HepG2 (cell line): ENCODE measurements around the gene DHX36. TPM values are rescaled to one million over a fixed set of nuclear protein-coding genes. Genes with fewer than 3 reads are reported as not detected.

Experiments used
- BORCS8-MEF2B ChIP-seq: sonication (generic); formaldehyde crosslinking; IDR thresholded peaks from 2 replicates; pipeline ENCODE4 v1.8.0; 2022; ENCODE audit warnings: mild to moderate bottlenecking, missing genetic modification reagents
- CBX2 ChIP-seq, 2 experiments: fragments of 200-600 bp in 1 of 2; sonication (generic); formaldehyde crosslinking in 1 of 2; IDR thresholded peaks; 2 replicates each; pipeline versions ENCODE4 v1.7.0 to v1.8.1; 2018 to 2022; ENCODE audit warnings: low read depth in 2 of 2, low read length in 1 of 2, mild to moderate bottlenecking in 1 of 2, missing genetic modification reagents in 1 of 2
- FOXC1 ChIP-seq: sonication (generic); formaldehyde crosslinking; IDR thresholded peaks from 2 replicates; pipeline ENCODE4 v1.8.0; 2022; ENCODE audit warnings: mild to moderate bottlenecking, missing genetic modification reagents, borderline replicate concordance
- FOXK1 ChIP-seq: sonication (generic); formaldehyde crosslinking; IDR thresholded peaks from 2 replicates; pipeline ENCODE4 v1.4.0; 2020; ENCODE audit warnings: low read depth, missing genetic modification reagents, borderline replicate concordance
- KDM3A ChIP-seq: IDR thresholded peaks from 2 replicates; pipeline ENCODE4 v1.6.1; 2018; ENCODE audit warnings: low read depth, missing compliant biosample characterization
- KDM4B ChIP-seq: sonication (generic); formaldehyde crosslinking; IDR thresholded peaks from 2 replicates; pipeline ENCODE4 v1.4.0; 2020; ENCODE audit warnings: missing genetic modification reagents
- NFE2L1 ChIP-seq: sonication (generic); formaldehyde crosslinking; IDR thresholded peaks from 2 replicates; pipeline ENCODE4 v1.4.0; 2020; ENCODE audit warnings: missing genetic modification reagents, mild to moderate bottlenecking, borderline replicate concordance
- NFKBIZ ChIP-seq: IDR thresholded peaks from 2 replicates; pipeline ENCODE4 v1.6.1; 2018; ENCODE audit warnings: missing genetic modification reagents, missing compliant biosample characterization
- SYNCRIP ChIP-seq: fragments of 200-400 bp; formaldehyde crosslinking; IDR thresholded peaks from 2 replicates; pipeline ENCODE4 v1.6.1; 2018; ENCODE audit warnings: mild to moderate bottlenecking, low read depth, low read length; ENCODE audit not compliant: insufficient read depth
- TRAFD1 ChIP-seq: sonication (generic); formaldehyde crosslinking; IDR thresholded peaks from 2 replicates; pipeline ENCODE4 v1.5.1; 2020; ENCODE audit warnings: missing genetic modification reagents, mild to moderate bottlenecking, borderline replicate concordance
- ZFP1 ChIP-seq: IDR thresholded peaks from 2 replicates; pipeline ENCODE4 v1.6.1; 2016
- ZFP36 ChIP-seq: fragments of 150-350 bp; IDR thresholded peaks from 2 replicates; pipeline ENCODE4 v1.6.1; 2018; ENCODE audit warnings: borderline replicate concordance, low read length, low read depth; ENCODE audit not compliant: partially characterized antibody
- ZFP41 ChIP-seq: sonication (generic); formaldehyde crosslinking; IDR thresholded peaks from 2 replicates; pipeline ENCODE4 v1.4.0; 2020; ENCODE audit warnings: mild to moderate bottlenecking, missing genetic modification reagents, borderline replicate concordance
- ZNF660 ChIP-seq: sonication (generic); formaldehyde crosslinking; IDR thresholded peaks from 2 replicates; pipeline ENCODE4 v1.5.1; 2020; ENCODE audit warnings: mild to moderate bottlenecking, low read depth, missing genetic modification reagents, borderline replicate concordance
- ZUFSP ChIP-seq: sonication (generic); formaldehyde crosslinking; IDR thresholded peaks from 2 replicates; pipeline ENCODE4 v1.9.0; 2021; ENCODE audit warnings: missing genetic modification reagents, mild to moderate bottlenecking, borderline replicate concordance
- polyA plus RNA-seq, 8 experiments: library from polyadenylated mRNA; depleted of rRNA in 3 of 8; stranded (reverse) in 7 of 8; unstranded in 1 of 8; fragments of >200 nt; fragmentation: Illumina TruSeq in 4 of 8; extraction: Trizol in 4 of 8; gene quantifications; 2 replicates each; pipeline versions ENCODE4 v1.2.1 to v1.2.3, GENCODE V29; 2011 to 2016; ENCODE audit warnings: low read depth in 4 of 8, missing spikeins in 1 of 8, mixed read lengths in 1 of 8; ENCODE audit not compliant: insufficient read depth in 1 of 8
- total RNA-seq, 5 experiments: library from RNA; depleted of rRNA; stranded (reverse); fragments of >200 nt; fragmentation: Illumina TruSeq; extraction: Trizol; gene quantifications; 2 replicates each; pipeline ENCODE4 v1.2.3, GENCODE V29; 2016; ENCODE audit warnings: low read depth in 1 of 5
- TF ChIP-seq, protein P1 (sequence below): sonication (generic); formaldehyde crosslinking; conservative IDR thresholded peaks from 2 replicates; pipeline ENCODE4 v1.5.0; 2020; ENCODE audit warnings: missing genetic modification reagents
- TF ChIP-seq, protein P2 (sequence below): IDR thresholded peaks from 2 replicates; pipeline ENCODE4 v1.6.1; 2016; ENCODE audit warnings: missing compliant biosample characterization, missing genetic modification reagents, borderline replicate concordance
- TF ChIP-seq, protein P3 (sequence below): sonication (generic); formaldehyde crosslinking; IDR thresholded peaks from 2 replicates; pipeline ENCODE4 v1.4.0; 2020; ENCODE audit warnings: missing genetic modification reagents, borderline replicate concordance

The DHX36 gene
- total and polyA plus RNA-seq, 2 of the 13 experiments (the other 11 are each of a cell fraction or from before 2014, with no cell fraction given) = 30.3 to 44.2 TPM

- TF ChIP-seq NFKBIZ (CRISPR knock-in tag) (0 out of 2 replicates have a peak, but pooled peaks have one; percentile 51), ZNF660 (no peak), CBX2 (IDR thresholded peaks at IDR 0.05; ENCODE audit: low read depth, low read length) (no peak), CBX2 (CRISPR knock-in tag; IDR thresholded peaks at IDR 0.05; ENCODE audit: low read depth) (no peak), KDM4B (CRISPR knock-in tag) (peak; percentile 92), BORCS8-MEF2B (peak; percentile 59), ZUFSP (CRISPR knock-in tag) (no peak), ZFP1 (CRISPR knock-in tag) (no peak), FOXC1 (CRISPR knock-in tag) (0 out of 2 replicates have a peak, but pooled peaks have one; percentile 65), TRAFD1 (CRISPR knock-in tag) (no peak), KDM3A (CRISPR knock-in tag) (no peak), ZFP36 (no peak), ZFP41 (CRISPR knock-in tag) (no peak), SYNCRIP (no peak), FOXK1 (peak; percentile 43; the same call in 1 of the 2 replicates), NFE2L1 (CRISPR knock-in tag) (no peak)
- TF ChIP-seq, protein P1, sequence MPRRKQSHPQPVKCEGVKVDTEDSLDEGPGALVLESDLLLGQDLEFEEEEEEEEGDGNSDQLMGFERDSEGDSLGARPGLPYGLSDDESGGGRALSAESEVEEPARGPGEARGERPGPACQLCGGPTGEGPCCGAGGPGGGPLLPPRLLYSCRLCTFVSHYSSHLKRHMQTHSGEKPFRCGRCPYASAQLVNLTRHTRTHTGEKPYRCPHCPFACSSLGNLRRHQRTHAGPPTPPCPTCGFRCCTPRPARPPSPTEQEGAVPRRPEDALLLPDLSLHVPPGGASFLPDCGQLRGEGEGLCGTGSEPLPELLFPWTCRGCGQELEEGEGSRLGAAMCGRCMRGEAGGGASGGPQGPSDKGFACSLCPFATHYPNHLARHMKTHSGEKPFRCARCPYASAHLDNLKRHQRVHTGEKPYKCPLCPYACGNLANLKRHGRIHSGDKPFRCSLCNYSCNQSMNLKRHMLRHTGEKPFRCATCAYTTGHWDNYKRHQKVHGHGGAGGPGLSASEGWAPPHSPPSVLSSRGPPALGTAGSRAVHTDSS (CRISPR knock-in tag) = no peak
- TF ChIP-seq, protein P2, sequence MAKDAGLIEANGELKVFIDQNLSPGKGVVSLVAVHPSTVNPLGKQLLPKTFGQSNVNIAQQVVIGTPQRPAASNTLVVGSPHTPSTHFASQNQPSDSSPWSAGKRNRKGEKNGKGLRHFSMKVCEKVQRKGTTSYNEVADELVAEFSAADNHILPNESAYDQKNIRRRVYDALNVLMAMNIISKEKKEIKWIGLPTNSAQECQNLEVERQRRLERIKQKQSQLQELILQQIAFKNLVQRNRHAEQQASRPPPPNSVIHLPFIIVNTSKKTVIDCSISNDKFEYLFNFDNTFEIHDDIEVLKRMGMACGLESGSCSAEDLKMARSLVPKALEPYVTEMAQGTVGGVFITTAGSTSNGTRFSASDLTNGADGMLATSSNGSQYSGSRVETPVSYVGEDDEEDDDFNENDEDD = no peak
- TF ChIP-seq, protein P3, sequence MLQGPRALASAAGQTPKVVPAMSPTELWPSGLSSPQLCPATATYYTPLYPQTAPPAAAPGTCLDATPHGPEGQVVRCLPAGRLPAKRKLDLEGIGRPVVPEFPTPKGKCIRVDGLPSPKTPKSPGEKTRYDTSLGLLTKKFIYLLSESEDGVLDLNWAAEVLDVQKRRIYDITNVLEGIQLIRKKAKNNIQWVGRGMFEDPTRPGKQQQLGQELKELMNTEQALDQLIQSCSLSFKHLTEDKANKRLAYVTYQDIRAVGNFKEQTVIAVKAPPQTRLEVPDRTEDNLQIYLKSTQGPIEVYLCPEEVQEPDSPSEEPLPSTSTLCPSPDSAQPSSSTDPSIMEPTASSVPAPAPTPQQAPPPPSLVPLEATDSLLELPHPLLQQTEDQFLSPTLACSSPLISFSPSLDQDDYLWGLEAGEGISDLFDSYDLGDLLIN (CRISPR knock-in tag) = no peak
Observed at GRCh38 chr3:154323891-154324738, at the start of gene DHX36 (continued).
